HEK293 (cell line): ENCODE data around the gene ATP10A.

Source experiments
- CTCF ChIP-seq: fragments of 450-650 bp; formaldehyde crosslinking; IDR thresholded peaks from 2 replicates; pipeline ENCODE4 v1.5.1; 2016; ENCODE audit warnings: missing biosample characterization, missing genetic modification characterization
- HIC1 ChIP-seq: fragments of 450-650 bp; formaldehyde crosslinking; IDR thresholded peaks from 2 replicates; pipeline ENCODE4 v1.5.1; 2016; ENCODE audit warnings: missing biosample characterization, missing genetic modification characterization
- OSR2 ChIP-seq: fragments of 450-650 bp; formaldehyde crosslinking; IDR thresholded peaks from 2 replicates; pipeline ENCODE4 v1.5.1; 2016; ENCODE audit warnings: missing biosample characterization, missing genetic modification characterization
- PBX3 ChIP-seq: sonication (generic); formaldehyde crosslinking; IDR thresholded peaks from 2 replicates; pipeline ENCODE4 v1.8.1; 2022; ENCODE audit warnings: mild to moderate bottlenecking, moderate library complexity, missing genetic modification reagents
- PRDM1 ChIP-seq: fragments of 450-650 bp; formaldehyde crosslinking; IDR thresholded peaks from 2 replicates; pipeline ENCODE4; 2016; ENCODE audit warnings: missing biosample characterization, missing genetic modification characterization
- ZBTB26 ChIP-seq: fragments of 450-650 bp; formaldehyde crosslinking; optimal IDR thresholded peaks from 2 replicates; pipeline ENCODE3; 2016; ENCODE audit warnings: missing biosample characterization, mild to moderate bottlenecking, missing genetic modification characterization
- ZBTB48 ChIP-seq: fragments of 450-650 bp; formaldehyde crosslinking; IDR thresholded peaks from 2 replicates; pipeline ENCODE4 v1.5.1; 2016; ENCODE audit warnings: missing biosample characterization, missing genetic modification characterization
- ZNF24 ChIP-seq: fragments of 450-650 bp; formaldehyde crosslinking; IDR thresholded peaks from 2 replicates; pipeline ENCODE4 v1.5.1; 2016; ENCODE audit warnings: missing biosample characterization, missing genetic modification characterization
- ZNF362 ChIP-seq: fragments of 450-650 bp; formaldehyde crosslinking; IDR thresholded peaks from 2 replicates; pipeline ENCODE4 v1.5.1; 2016; ENCODE audit warnings: missing biosample characterization, missing genetic modification characterization
- ZNF391 ChIP-seq: fragments of 450-650 bp; formaldehyde crosslinking; IDR thresholded peaks from 2 replicates; pipeline ENCODE4 v1.5.1; 2016; ENCODE audit warnings: low read depth, missing biosample characterization, missing genetic modification characterization, borderline replicate concordance
- ZNF664 ChIP-seq: fragments of 450-650 bp; formaldehyde crosslinking; IDR thresholded peaks from 2 replicates; pipeline ENCODE4 v1.5.1; 2016; ENCODE audit warnings: missing biosample characterization, missing genetic modification characterization
- ZNF670 ChIP-seq: fragments of 450-650 bp; formaldehyde crosslinking; IDR thresholded peaks from 2 replicates; pipeline ENCODE4 v1.5.1; 2016; ENCODE audit warnings: missing biosample characterization, missing genetic modification characterization, low read depth
- ZNF768 ChIP-seq: fragments of 450-650 bp; formaldehyde crosslinking; IDR thresholded peaks from 2 replicates; pipeline ENCODE4 v1.5.1; 2018; ENCODE audit warnings: missing biosample characterization, mild to moderate bottlenecking, missing genetic modification characterization
- ZNF777 ChIP-seq: fragments of 450-650 bp; formaldehyde crosslinking; IDR thresholded peaks from 2 replicates; pipeline ENCODE4 v1.5.1; 2017; ENCODE audit warnings: missing biosample characterization, missing genetic modification characterization, borderline replicate concordance

GRCh38 chr15:25860885-25861866, 2.0 kb downstream of the ATP10A start:
- TF ChIP-seq PRDM1 (tag by site-specific recombination) (no peak), ZNF777 (tag by site-specific recombination) (no peak), ZNF664 (tag by site-specific recombination) (no peak), CTCF (no peak), ZNF362 (no peak), ZNF670 (no peak), ZNF24 (tag by site-specific recombination) (no peak), PBX3 (CRISPR knock-in tag) (no peak), ZBTB48 (tag by site-specific recombination) (no peak), ZNF768 (tag by site-specific recombination) (no peak), OSR2 (tag by site-specific recombination) (no peak), HIC1 (tag by site-specific recombination) (no peak), ZNF391 (tag by site-specific recombination) (no peak), ZBTB26 (tag by site-specific recombination) (no peak)
